GM12892 (cell line): ENCODE measurements around the gene AP5B1.

Experiments
- POLR2A ChIP-seq: IDR thresholded peaks from 2 replicates; pipeline ENCODE4 v1.6.1; 2011; ENCODE audit warnings: low read depth, low read length, control low read depth
- POLR2AphosphoS5 ChIP-seq: IDR thresholded peaks from 2 replicates; pipeline ENCODE4 v1.6.1; 2011; ENCODE audit warnings: low read depth, low read length, control low read depth
- TAF1 ChIP-seq: IDR thresholded peaks from 2 replicates; pipeline ENCODE4 v1.6.1; 2011; ENCODE audit warnings: low read depth, mild to moderate bottlenecking, control low read depth, low read length, borderline replicate concordance

- TF ChIP-seq POLR2A = no peak
- TF ChIP-seq TAF1 = no peak
- TF ChIP-seq POLR2AphosphoS5 = no peak
Measured at GRCh38 chr11:65767406-65767805, 13.4 kb downstream of the AP5B1 start.
